Thoracic aorta (tissue), 2 donors: ENCODE data around the gene VPS72. TPM values are rescaled to one million over a fixed set of nuclear protein-coding genes. Genes with fewer than 3 reads are reported as not detected.
"Not testable (repeated sequence)": the region's sequence is repeated elsewhere in the genome, so short reads cannot be mapped to it uniquely, and the experiment has no call there.

ENCODE experiments used
- ATAC-seq: fragments of 150-250 bp; one replicate; pipeline ENCODE4 v1.8.0; 2017; ENCODE audit warnings: low read depth; ENCODE audit not compliant: insufficient number of reproducible peaks, low FRiP score
- DNase-seq: peaks from one replicate; pipeline ENCODE4 v3.0.0-alpha.2; 2020; ENCODE audit warnings: low spot score
- H3K27ac ChIP-seq, 2 donors: fragments of 200-600 bp; sonication (generic); 1 replicate in 1 of 2; 2 replicates in 1 of 2; pipeline ENCODE4 v1.5.1; 2016; ENCODE audit warnings: mild to moderate bottlenecking in 2 of 2, moderate library complexity in 2 of 2
- H3K27me3 ChIP-seq: fragments of 200-600 bp; sonication (generic); replicated peaks from 2 replicates; pipeline ENCODE4 v1.6.0; 2016; ENCODE audit warnings: mild to moderate bottlenecking; ENCODE audit not compliant: insufficient read depth
- H3K36me3 ChIP-seq: fragments of 200-600 bp; sonication (generic); one replicate; pipeline ENCODE4 v1.5.1; 2016
- H3K4me1 ChIP-seq, 2 donors: fragments of 200-600 bp; sonication (generic); 1 replicate in 1 of 2; 2 replicates in 1 of 2; pipeline versions ENCODE4 v1.5.1 to v1.6.0; 2016; ENCODE audit warnings: low read depth in 2 of 2, mild to moderate bottlenecking in 1 of 2; ENCODE audit not compliant: control insufficient read depth in 1 of 2
- H3K4me3 ChIP-seq: fragments of 200-600 bp; sonication (generic); 2 replicates; pipeline ENCODE4 v1.5.1; 2016; ENCODE audit warnings: mild to moderate bottlenecking
- H3K9me3 ChIP-seq: fragments of 200-600 bp; sonication (generic); 2 replicates; pipeline ENCODE4 v1.5.1; 2016
- CTCF ChIP-seq: fragments of 200-600 bp; sonication (generic); IDR thresholded peaks from one replicate; pipeline ENCODE4 v1.5.1; 2019; ENCODE audit warnings: antibody characterized with exemption
- total RNA-seq, 2 donors: library from RNA; depleted of rRNA; stranded (reverse); fragments of >200 nt; gene quantifications; one replicate each; pipeline versions ENCODE4 v1.1.0 to v1.2.3, GENCODE V29; 2016

The VPS72 gene
- total RNA-seq, 2 donors from 2014 or later: 32.5 to 39.7 TPM

GRCh38 chr1:151193856-151194255 is 3.9 kb upstream of the VPS72 start:
- H3K27ac ChIP-seq: no peak overlapping the region
- H3K4me1 ChIP-seq: peaks cover 11 to 19% of the 10 kb centered on the region in 2 donors
- no peak for TF ChIP-seq CTCF
- no peaks in the 10 kb centered on the region for H3K36me3 ChIP-seq
- H3K9me3 ChIP-seq: no peaks in the 10 kb centered on the region
- H3K4me3 ChIP-seq: no peak overlapping the region
- no peaks in the 10 kb centered on the region for H3K27me3 ChIP-seq
- ATAC-seq (no peak), DNase-seq (no peak)

- H3K36me3 ChIP-seq: no peaks in the 10 kb centered on the region
- no peak overlapping the region for H3K4me3 ChIP-seq
- no peak for TF ChIP-seq CTCF
- no peaks in the 10 kb centered on the region for H3K9me3 ChIP-seq
- H3K27ac ChIP-seq: no peak overlapping the region
- H3K27me3 ChIP-seq: no peaks in the 10 kb centered on the region
- no peak for DNase-seq
- H3K4me1 ChIP-seq: peaks cover 17 to 24% of the 10 kb centered on the region in 2 donors
- ATAC-seq: no peak
These were observed 3.3 kb upstream of the VPS72 start for GRCh38 chr1:151193304-151193703.

- no peak for TF ChIP-seq CTCF
- no peak for DNase-seq
- H3K4me1 ChIP-seq: peaks cover 22 to 30% of the 10 kb centered on the region in 2 donors
- no peak for ATAC-seq
- H3K36me3 ChIP-seq: no peaks in the 10 kb centered on the region
- H3K27me3 ChIP-seq: no peaks in the 10 kb centered on the region
- no peak overlapping the region for H3K4me3 ChIP-seq
- H3K9me3 ChIP-seq: no peaks in the 10 kb centered on the region
- no peak overlapping the region for H3K27ac ChIP-seq
These were observed 2.0 kb upstream of the VPS72 start for GRCh38 chr1:151192047-151192446.

GRCh38 chr1:151188667-151189066 is 1.3 kb downstream of the VPS72 start:
- not testable (repeated sequence) for ATAC-seq, H3K9me3 ChIP-seq, DNase-seq, H3K27me3 ChIP-seq, H3K27ac ChIP-seq
- H3K36me3 ChIP-seq: peaks cover 22% of the 10 kb centered on the region
- H3K4me1 ChIP-seq: peaks cover 22 to 30% of the 10 kb centered on the region in 2 donors
- peak overlapping the region; percentile 99 for H3K4me3 ChIP-seq

- H3K27ac ChIP-seq: no peak overlapping the region
These were observed 2.8 kb downstream of the VPS72 start for GRCh38 chr1:151187205-151187604.

More at GRCh38 chr1:151187205-151187604, 2.8 kb downstream of the VPS72 start:
- ATAC-seq (no peak), DNase-seq (no peak)
- no peaks in the 10 kb centered on the region for H3K9me3 ChIP-seq
- H3K36me3 ChIP-seq: peaks cover 35% of the 10 kb centered on the region
- H3K27me3 ChIP-seq: no peaks in the 10 kb centered on the region
- H3K4me1 ChIP-seq: peaks cover 22 to 30% of the 10 kb centered on the region in 2 donors
- TF ChIP-seq CTCF: no peak
- H3K4me3 ChIP-seq: no peak overlapping the region
